ENCODE data around the gene MAN2A2.
"Not testable (repeated sequence)": the region's sequence is repeated elsewhere in the genome, so short reads cannot be mapped to it uniquely, and the experiment has no call there.

MAN2A2 gene

GRCh38 chr15:90893175-90894090 lies 9.7 kb upstream of the MAN2A2 start:
- in situ Hi-C loops (cut with HindIII; ENCODE audit: low sequenced_read_pairs) = no loop called here
- H3K4me3 ChIP-seq (ENCODE audit: low read depth, low read length) = no peak overlapping the region
- TF ChIP-seq CTCF (IDR thresholded peaks at IDR 0.05; ENCODE audit: low read depth, low read length) = no peak
- no peak for DNase-seq (ENCODE audit: low read depth, low spot score)

- DNase-seq (ENCODE audit: low read depth, low spot score) = no peak
- no peak overlapping the region for H3K4me3 ChIP-seq (ENCODE audit: low read depth, low read length)
- TF ChIP-seq CTCF (IDR thresholded peaks at IDR 0.05; ENCODE audit: low read depth, low read length) = peak; percentile 1
- in situ Hi-C loops (cut with HindIII; ENCODE audit: low sequenced_read_pairs) = no loop called here
Measured at GRCh38 chr15:90895571-90896117, 7.5 kb upstream of the MAN2A2 start.

- in situ Hi-C loops (cut with HindIII; ENCODE audit: low sequenced_read_pairs) = not testable (repeated sequence)
Measured at GRCh38 chr15:90897131-90897655, 5.9 kb upstream of the MAN2A2 start.

GRCh38 chr15:90901175-90902039 lies 1.7 kb upstream of the MAN2A2 start:
- peak overlapping the region; percentile 65 for H3K4me3 ChIP-seq (ENCODE audit: low read depth, low read length)
- no peak for TF ChIP-seq CTCF (IDR thresholded peaks at IDR 0.05; ENCODE audit: low read depth, low read length)
- DNase-seq (ENCODE audit: low read depth, low spot score) = no peak
- in situ Hi-C loops (cut with HindIII; ENCODE audit: low sequenced_read_pairs) = no loop called here

More at GRCh38 chr15:90897131-90897655, 5.9 kb upstream of the MAN2A2 start:
- DNase-seq (ENCODE audit: low read depth, low spot score); H3K4me3 ChIP-seq (ENCODE audit: low read depth, low read length): not testable (repeated sequence)

- in situ Hi-C loops (cut with HindIII; ENCODE audit: low sequenced_read_pairs) = no loop called here
- H3K4me3 ChIP-seq (ENCODE audit: low read depth, low read length) = peak overlapping the region; percentile 66
- peak; percentile 86 for TF ChIP-seq CTCF (IDR thresholded peaks at IDR 0.05; ENCODE audit: low read depth, low read length)
- DNase-seq (ENCODE audit: low read depth, low spot score) = peak; percentile 75
Measured at GRCh38 chr15:90902040-90902839, 862 bp upstream of the MAN2A2 start.

- DNase-seq (ENCODE audit: low read depth, low spot score) = no peak
- in situ Hi-C loops (cut with HindIII; ENCODE audit: low sequenced_read_pairs) = no loop called here
- no peak for TF ChIP-seq CTCF (IDR thresholded peaks at IDR 0.05; ENCODE audit: low read depth, low read length)
- peak overlapping the region; percentile 66 for H3K4me3 ChIP-seq (ENCODE audit: low read depth, low read length)
Measured at GRCh38 chr15:90903733-90904536, 833 bp downstream of the MAN2A2 start.
